ENCODE results near the gene NPTXR.

DNA sequence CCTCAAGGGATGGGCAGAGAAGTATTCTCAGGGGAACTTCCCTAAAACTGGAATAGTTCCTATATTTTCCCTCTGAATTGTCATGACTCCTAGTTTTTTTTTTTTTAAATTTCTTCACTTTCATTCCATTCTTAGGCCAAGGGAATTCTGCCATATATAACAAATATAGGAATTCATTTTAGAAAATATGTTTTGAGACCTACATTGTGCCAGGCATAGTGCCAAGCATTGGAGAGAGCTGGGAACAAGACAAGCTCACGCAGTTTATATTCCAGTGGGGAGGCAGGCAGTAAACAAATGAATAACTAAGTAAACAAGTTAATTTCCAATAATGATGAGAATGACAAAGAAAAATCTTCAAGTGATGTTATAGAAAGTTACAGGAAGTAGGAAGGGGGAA, 2.6 kb upstream of the NPTXR start:
- no peak for TF ChIP-seq POLR2A (IDR thresholded peaks at IDR 0.05)
- TF ChIP-seq, protein P1, sequence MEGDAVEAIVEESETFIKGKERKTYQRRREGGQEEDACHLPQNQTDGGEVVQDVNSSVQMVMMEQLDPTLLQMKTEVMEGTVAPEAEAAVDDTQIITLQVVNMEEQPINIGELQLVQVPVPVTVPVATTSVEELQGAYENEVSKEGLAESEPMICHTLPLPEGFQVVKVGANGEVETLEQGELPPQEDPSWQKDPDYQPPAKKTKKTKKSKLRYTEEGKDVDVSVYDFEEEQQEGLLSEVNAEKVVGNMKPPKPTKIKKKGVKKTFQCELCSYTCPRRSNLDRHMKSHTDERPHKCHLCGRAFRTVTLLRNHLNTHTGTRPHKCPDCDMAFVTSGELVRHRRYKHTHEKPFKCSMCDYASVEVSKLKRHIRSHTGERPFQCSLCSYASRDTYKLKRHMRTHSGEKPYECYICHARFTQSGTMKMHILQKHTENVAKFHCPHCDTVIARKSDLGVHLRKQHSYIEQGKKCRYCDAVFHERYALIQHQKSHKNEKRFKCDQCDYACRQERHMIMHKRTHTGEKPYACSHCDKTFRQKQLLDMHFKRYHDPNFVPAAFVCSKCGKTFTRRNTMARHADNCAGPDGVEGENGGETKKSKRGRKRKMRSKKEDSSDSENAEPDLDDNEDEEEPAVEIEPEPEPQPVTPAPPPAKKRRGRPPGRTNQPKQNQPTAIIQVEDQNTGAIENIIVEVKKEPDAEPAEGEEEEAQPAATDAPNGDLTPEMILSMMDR (IDR thresholded peaks at IDR 0.05): no peak

Data from thyroid gland (tissue), 4 donors.